ENCODE results near the gene ADAMTS14. TPM values are rescaled to one million over a fixed set of nuclear protein-coding genes. Genes with fewer than 3 reads are reported as not detected.

The ADAMTS14 gene
- total RNA-seq, 1 donor from 2014 or later = 19.4 TPM

GRCh38 chr10:70694418-70695141, 22.3 kb downstream of the ADAMTS14 start:
- no peak overlapping the region for H3K9ac ChIP-seq (ENCODE audit: low read length)

GRCh38 chr10:70695241-70696030, 23.1 kb downstream of the ADAMTS14 start:
- no peaks in the 10 kb centered on the region for H3K4me1 Mint-ChIP-seq (ENCODE audit: low read depth, unreplicated experiment)
- Histone ChIP-seq H3K9me3 (ENCODE audit: insufficient read depth, low read depth, low read length) (no peaks in the 10 kb centered on the region), H3K9ac (ENCODE audit: low read length) (peak overlapping the region; percentile 4), H3K27ac (ENCODE audit: low read depth, low read length) (peak overlapping the region; percentile 0), H3K27me3 (ENCODE audit: insufficient read depth, low read length) (no peaks in the 10 kb centered on the region), H3K4me2 (ENCODE audit: low read length) (peak overlapping the region; percentile 2), H2AFZ (ENCODE audit: low read depth, low read length) (no peak overlapping the region), H3K4me3 (ENCODE audit: insufficient read depth, low read depth, low read length) (no peak overlapping the region), H4K20me1 (ENCODE audit: insufficient read depth, low read length) (peaks cover 34% of the 10 kb centered on the region), H3K79me2 (ENCODE audit: insufficient read depth, low read length) (peaks cover 9% of the 10 kb centered on the region), H3K36me3 (ENCODE audit: insufficient read depth, low read length) (no peaks in the 10 kb centered on the region), H3K4me1 (ENCODE audit: insufficient read depth, low read length) (peaks cover 26% of the 10 kb centered on the region)
- no peak overlapping the region for H3K4me3 Mint-ChIP-seq (ENCODE audit: unreplicated experiment)
- FAIRE-seq (no peak), DNase-seq (ENCODE audit: low read depth) (peak; percentile 42)
- no peaks in the 10 kb centered on the region for H3K9me3 Mint-ChIP-seq (ENCODE audit: unreplicated experiment)
- TF ChIP-seq CTCF (IDR thresholded peaks at IDR 0.05; ENCODE audit: insufficient read depth, low read depth, low read length) = no peak
- H3K36me3 Mint-ChIP-seq (ENCODE audit: low read depth, unreplicated experiment) = peaks cover 18% of the 10 kb centered on the region
- H3K27ac Mint-ChIP-seq (ENCODE audit: unreplicated experiment) = no peak overlapping the region
- peaks cover 15% of the 10 kb centered on the region for H3K27me3 Mint-ChIP-seq (ENCODE audit: low read depth, unreplicated experiment)

More at GRCh38 chr10:70694418-70695141, 22.3 kb downstream of the ADAMTS14 start:
- peak; percentile 97 for DNase-seq (ENCODE audit: low read depth)
- Histone ChIP-seq H4K20me1 (ENCODE audit: insufficient read depth, low read length) (peaks cover 30% of the 10 kb centered on the region), H3K27ac (ENCODE audit: low read depth, low read length) (peak overlapping the region; percentile 9), H3K4me2 (ENCODE audit: low read length) (peak overlapping the region; percentile 48), H3K36me3 (ENCODE audit: insufficient read depth, low read length) (no peaks in the 10 kb centered on the region), H3K4me1 (ENCODE audit: insufficient read depth, low read length) (peaks cover 26% of the 10 kb centered on the region), H2AFZ (ENCODE audit: low read depth, low read length) (no peak overlapping the region), H3K9me3 (ENCODE audit: insufficient read depth, low read depth, low read length) (no peaks in the 10 kb centered on the region), H3K27me3 (ENCODE audit: insufficient read depth, low read length) (no peaks in the 10 kb centered on the region), H3K4me3 (ENCODE audit: insufficient read depth, low read depth, low read length) (no peak overlapping the region), H3K79me2 (ENCODE audit: insufficient read depth, low read length) (peaks cover 9% of the 10 kb centered on the region)
- Mint-ChIP-seq H3K4me3 (ENCODE audit: unreplicated experiment) (no peak overlapping the region), H3K4me1 (ENCODE audit: low read depth, unreplicated experiment) (no peaks in the 10 kb centered on the region), H3K27me3 (ENCODE audit: low read depth, unreplicated experiment) (peaks cover 17% of the 10 kb centered on the region), H3K36me3 (ENCODE audit: low read depth, unreplicated experiment) (peaks cover 23% of the 10 kb centered on the region), H3K9me3 (ENCODE audit: unreplicated experiment) (no peaks in the 10 kb centered on the region), H3K27ac (ENCODE audit: unreplicated experiment) (no peak overlapping the region)
- TF ChIP-seq EZH2 (IDR thresholded peaks at IDR 0.05; ENCODE audit: insufficient read depth, low read length) (no peak), CTCF (IDR thresholded peaks at IDR 0.05; ENCODE audit: insufficient read depth, low read depth, low read length) (no peak)
- FAIRE-seq = peak; percentile 76

All from astrocyte (in vitro differentiated cells and primary cell).